SK-N-SH treated with all-trans-retinoic acid at 6 μM for 48 hours (cell line): ENCODE measurements around the gene ANKRD2.

Experiments used
- ATAC-seq: fragments of 200-7000 bp; cut with Tn5 transposase; 3 replicates; pipeline ENCODE4 v1.9.1; 2020; ENCODE audit warnings: mild to moderate bottlenecking, moderate library complexity
- ARNTL ChIP-seq: fragments of 450-650 bp; formaldehyde crosslinking; IDR thresholded peaks from 2 replicates; pipeline ENCODE4 v1.5.0; 2020; ENCODE audit warnings: low read depth, mild to moderate bottlenecking, moderate library complexity, borderline replicate concordance
- BACH2 ChIP-seq: fragments of 250-450 bp; sonication (Bioruptor Pico); IDR thresholded peaks from 2 replicates; pipeline ENCODE4 v1.9.0; 2021; ENCODE audit warnings: mild to moderate bottlenecking, borderline replicate concordance
- CREB5 ChIP-seq: fragments of 250-450 bp; sonication (Bioruptor Pico); IDR thresholded peaks from 2 replicates; pipeline ENCODE4 v1.5.1; 2020; ENCODE audit warnings: low read depth, mild to moderate bottlenecking, moderate library complexity
- CSDC2 ChIP-seq: fragments of 250-450 bp; sonication (Bioruptor Pico); IDR thresholded peaks from 2 replicates; pipeline ENCODE4 v1.5.0; 2020; ENCODE audit warnings: mild to moderate bottlenecking, moderate library complexity
- CSRNP3 ChIP-seq: fragments of 250-450 bp; sonication (Bioruptor Pico); IDR thresholded peaks from 2 replicates; pipeline ENCODE4 v1.5.1; 2021; ENCODE audit warnings: mild to moderate bottlenecking, moderate library complexity
- ESRRG ChIP-seq: fragments of 250-450 bp; sonication (Bioruptor Pico); IDR thresholded peaks from 2 replicates; pipeline ENCODE4 v1.6.1; 2021; ENCODE audit warnings: mild to moderate bottlenecking
- ISL1 ChIP-seq: fragments of 250-450 bp; sonication (Bioruptor Pico); IDR thresholded peaks from 2 replicates; pipeline ENCODE4 v2.1.2; 2022; ENCODE audit warnings: mild to moderate bottlenecking, moderate library complexity
- OSR1 ChIP-seq: fragments of 250-450 bp; sonication (Bioruptor Pico); IDR thresholded peaks from 2 replicates; pipeline ENCODE4 v1.8.0; 2022; ENCODE audit warnings: moderate library complexity, mild to moderate bottlenecking, inconsistent platforms
- PATZ1 ChIP-seq: fragments of 250-450 bp; sonication (Bioruptor Pico); IDR thresholded peaks from 2 replicates; pipeline ENCODE4 v1.8.0; 2020; ENCODE audit warnings: mild to moderate bottlenecking, moderate library complexity, borderline replicate concordance
- POU6F1 ChIP-seq: fragments of 250-450 bp; sonication (Bioruptor Pico); IDR thresholded peaks from 2 replicates; pipeline ENCODE4 v1.8.0; 2021; ENCODE audit warnings: low read depth, mild to moderate bottlenecking, moderate library complexity, borderline replicate concordance
- RARB ChIP-seq: fragments of 250-450 bp; sonication (Bioruptor Pico); IDR thresholded peaks from 2 replicates; pipeline ENCODE4 v1.8.0; 2021; ENCODE audit warnings: mild to moderate bottlenecking, moderate library complexity
- TCF4 ChIP-seq: fragments of 250-450 bp; sonication (Bioruptor Pico); IDR thresholded peaks from 2 replicates; pipeline ENCODE4 v1.8.0; 2021; ENCODE audit warnings: mild to moderate bottlenecking, moderate library complexity, borderline replicate concordance
- TOX ChIP-seq: fragments of 250-450 bp; sonication (Bioruptor Pico); IDR thresholded peaks from 2 replicates; pipeline ENCODE4 v1.8.0; 2021; ENCODE audit warnings: mild to moderate bottlenecking, moderate library complexity, borderline replicate concordance
- TSHZ2 ChIP-seq: fragments of 250-450 bp; sonication (Bioruptor Pico); IDR thresholded peaks from 2 replicates; pipeline ENCODE4 v1.5.0; 2020; ENCODE audit warnings: mild to moderate bottlenecking, moderate library complexity
- ZC3H10 ChIP-seq: fragments of 250-450 bp; sonication (Bioruptor Pico); IDR thresholded peaks from 2 replicates; pipeline ENCODE4 v1.5.1; 2021; ENCODE audit warnings: mild to moderate bottlenecking, moderate library complexity
- ZFP3 ChIP-seq: fragments of 250-450 bp; sonication (Bioruptor Pico); IDR thresholded peaks from 2 replicates; pipeline ENCODE4 v1.5.0; 2020; ENCODE audit warnings: mild to moderate bottlenecking, moderate library complexity
- ZNF70 ChIP-seq: fragments of 450-650 bp; formaldehyde crosslinking; IDR thresholded peaks from 2 replicates; pipeline ENCODE4 v1.5.0; 2020; ENCODE audit warnings: mild to moderate bottlenecking, moderate library complexity
- ZNF8 ChIP-seq: fragments of 450-650 bp; formaldehyde crosslinking; IDR thresholded peaks from 2 replicates; pipeline ENCODE4 v1.5.0; 2020; ENCODE audit warnings: mild to moderate bottlenecking, moderate library complexity

The ANKRD2 gene

GRCh38 chr10:97593421-97593820 is 20.8 kb downstream of the ANKRD2 start:
- no peak for ATAC-seq
- TF ChIP-seq ISL1 (CRISPR knock-in tag) (peak; percentile 36; the same call in 1 of the 2 replicates), RARB (CRISPR knock-in tag) (no peak)

GRCh38 chr10:97596101-97597082 is 23.8 kb downstream of the ANKRD2 start:
- peak; percentile 84 for ATAC-seq
- TF ChIP-seq TCF4 (CRISPR knock-in tag) (no peak), ISL1 (CRISPR knock-in tag) (0 out of 2 replicates have a peak, but pooled peaks have one; percentile 48)

- ATAC-seq = no peak
- TF ChIP-seq CSDC2 (CRISPR knock-in tag) (no peak), ZNF8 (no peak), TSHZ2 (CRISPR knock-in tag) (no peak), ESRRG (CRISPR knock-in tag) (no peak), ZNF70 (CRISPR knock-in tag) (no peak), CSRNP3 (CRISPR knock-in tag) (no peak), PATZ1 (no peak)
Measured at GRCh38 chr10:97597778-97598177, 25.2 kb downstream of the ANKRD2 start.

GRCh38 chr10:97598407-97599271 is 26.1 kb downstream of the ANKRD2 start:
- no peak for TF ChIP-seq ARNTL
- no peak for ATAC-seq

- ATAC-seq = no peak
- TF ChIP-seq BACH2 (no peak), CREB5 (CRISPR knock-in tag) (no peak), ISL1 (CRISPR knock-in tag) (no peak), PATZ1 (no peak), POU6F1 (CRISPR knock-in tag) (no peak), ZFP3 (CRISPR knock-in tag) (no peak), OSR1 (CRISPR knock-in tag) (no peak), ARNTL (no peak), TOX (CRISPR knock-in tag) (no peak), ESRRG (CRISPR knock-in tag) (no peak), ZC3H10 (CRISPR knock-in tag) (no peak), CSRNP3 (CRISPR knock-in tag) (no peak)
Measured at GRCh38 chr10:97599272-97599619, 26.7 kb downstream of the ANKRD2 start.
